Measurements from ENCODE around the gene RBM26. TPM values are rescaled to one million over a fixed set of nuclear protein-coding genes. Genes with fewer than 3 reads are reported as not detected.
"Not testable (repeated sequence)": the region's sequence is repeated elsewhere in the genome, so short reads cannot be mapped to it uniquely, and the experiment has no call there.

The RBM26 gene
- total RNA-seq, 1 experiment from 2014 or later: 39.1 TPM

DNA sequence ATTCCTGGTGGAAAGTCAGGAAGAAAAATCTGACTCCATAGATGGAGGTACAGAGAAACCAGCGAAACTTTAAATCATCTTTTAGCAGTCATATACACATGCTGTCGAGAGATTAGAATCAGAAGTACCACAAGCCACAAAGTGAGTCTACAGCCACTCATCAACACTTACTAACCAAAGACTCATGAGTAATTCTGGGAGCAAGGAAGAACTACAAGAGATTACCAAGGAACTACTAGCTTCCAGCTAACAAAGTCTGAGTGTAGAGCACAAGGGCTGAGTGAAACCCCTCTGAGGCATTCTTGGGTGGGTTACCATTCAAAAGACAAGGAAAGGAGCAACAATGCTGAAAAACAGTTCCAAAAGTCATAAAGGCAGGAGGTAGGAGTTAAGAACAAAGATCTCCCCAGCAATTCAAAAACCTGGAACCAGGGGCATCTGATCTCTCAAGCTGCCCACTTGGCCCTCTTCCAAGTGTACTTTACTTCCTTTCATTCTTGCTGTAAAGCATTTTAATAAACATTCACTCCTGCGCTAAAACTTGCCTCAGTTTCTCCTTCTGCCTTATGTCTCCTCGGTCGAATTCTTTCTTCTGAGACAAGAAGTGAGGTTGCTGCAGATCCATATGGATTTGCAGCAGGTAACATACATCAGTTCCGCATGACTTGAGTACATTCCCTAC is 13.0 kb downstream of the RBM26 start:
- DNase-seq (ENCODE audit: extremely low read depth, low read depth): no peak

GRCh38 chr13:79389026-79389425 is 17.0 kb downstream of the RBM26 start:
- DNase-seq (ENCODE audit: extremely low read depth, low read depth): no peak

DNA sequence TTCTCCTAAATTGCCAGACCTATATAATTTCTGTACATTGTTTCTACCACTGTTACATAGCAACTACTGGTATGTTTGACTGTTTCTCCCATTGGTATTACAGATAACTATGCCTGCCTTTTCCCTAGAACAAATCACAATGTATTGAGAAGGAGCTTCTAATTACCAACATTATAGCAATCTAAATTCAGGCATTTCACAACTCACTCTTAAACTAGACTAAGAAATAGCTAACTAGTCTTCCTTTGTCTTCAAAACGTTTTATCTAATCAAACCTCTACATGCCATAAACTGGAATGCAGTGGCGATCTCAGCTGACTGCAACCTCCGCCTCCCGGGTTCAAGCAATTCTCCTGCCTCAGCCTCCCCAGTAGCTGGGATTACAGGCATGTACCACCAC is 18.2 kb downstream of the RBM26 start:
- no peak for DNase-seq (ENCODE audit: extremely low read depth, low read depth)

DNA sequence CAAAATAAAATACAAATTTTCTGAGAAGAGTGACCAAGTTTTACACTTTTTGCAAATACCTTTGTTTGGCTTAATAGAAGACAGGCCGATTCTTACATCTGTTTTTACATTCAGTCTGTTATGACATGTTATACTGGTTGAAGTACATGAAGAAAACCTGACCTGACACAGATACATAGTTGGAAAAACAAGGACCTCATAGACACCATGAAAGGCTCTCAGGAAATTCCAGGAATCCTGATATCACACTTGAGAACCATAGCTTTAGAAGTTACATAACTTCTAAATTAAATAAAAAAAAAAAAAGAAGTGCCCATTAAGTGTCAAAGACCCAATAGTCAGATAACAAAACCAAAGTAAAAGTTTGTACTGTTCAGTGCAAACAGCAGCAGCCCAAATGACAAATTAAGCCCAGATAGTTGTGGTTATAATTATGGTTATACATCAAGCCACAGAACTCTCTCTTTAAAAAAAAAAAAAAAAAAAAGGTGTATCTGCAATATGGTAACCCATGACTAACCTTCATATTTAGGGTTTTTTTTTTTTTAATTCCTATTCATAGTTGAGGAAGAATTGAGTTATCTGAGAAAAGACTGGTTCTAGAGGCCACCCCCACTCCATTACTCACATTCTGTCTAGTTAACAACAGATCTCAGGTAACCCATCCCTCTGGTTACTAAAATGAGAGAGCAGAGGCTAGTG is 19.8 kb downstream of the RBM26 start:
- no peak for DNase-seq (ENCODE audit: extremely low read depth, low read depth)

GRCh38 chr13:79385694-79386093 is 20.4 kb downstream of the RBM26 start:
- no peak for DNase-seq (ENCODE audit: extremely low read depth, low read depth)

- DNase-seq (ENCODE audit: extremely low read depth, low read depth): no peak
Measured at GRCh38 chr13:79384022-79384610, 21.9 kb downstream of the RBM26 start.

- no peak for DNase-seq (ENCODE audit: extremely low read depth, low read depth)
Measured at GRCh38 chr13:79382545-79383275, 23.3 kb downstream of the RBM26 start.

DNA sequence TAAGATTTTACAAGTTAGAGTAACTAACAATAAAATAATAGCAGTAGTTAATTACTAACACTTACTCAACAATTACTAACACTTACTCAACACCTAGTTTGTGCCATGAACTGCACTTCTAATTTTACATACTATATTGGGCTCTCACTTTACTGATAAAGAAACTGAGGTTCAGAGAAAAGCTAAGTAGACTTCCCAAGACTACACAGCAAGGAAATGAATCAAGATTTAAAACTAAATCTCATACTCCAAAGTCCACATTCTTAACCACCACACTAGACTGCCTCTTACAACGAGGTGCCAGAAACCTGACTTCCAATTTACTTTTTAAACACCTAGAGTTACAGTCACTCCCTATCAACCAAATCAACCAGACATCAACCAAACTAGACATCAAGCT is 25.1 kb downstream of the RBM26 start:
- DNase-seq (ENCODE audit: extremely low read depth, low read depth): no peak

DNA sequence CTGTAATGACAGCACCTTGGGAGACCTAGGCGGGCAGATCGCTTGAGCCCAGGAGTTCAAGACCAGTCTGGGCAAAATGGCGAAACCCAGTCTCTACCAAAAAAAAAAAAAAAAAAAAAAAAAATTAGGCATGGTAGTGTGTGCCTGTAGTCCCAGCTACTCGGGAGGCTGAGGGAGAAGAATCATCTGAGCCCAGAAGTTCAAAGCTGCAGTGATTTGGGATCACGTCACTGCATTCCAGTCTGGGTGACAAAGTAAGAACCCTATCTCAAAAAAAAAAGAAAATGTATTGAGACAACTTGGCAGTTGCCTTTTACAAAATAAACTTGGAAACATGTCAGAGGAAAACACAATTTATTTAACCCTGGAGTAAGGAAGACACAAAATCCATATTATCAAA is 26.8 kb downstream of the RBM26 start:
- DNase-seq (ENCODE audit: extremely low read depth, low read depth): no peak

DNA sequence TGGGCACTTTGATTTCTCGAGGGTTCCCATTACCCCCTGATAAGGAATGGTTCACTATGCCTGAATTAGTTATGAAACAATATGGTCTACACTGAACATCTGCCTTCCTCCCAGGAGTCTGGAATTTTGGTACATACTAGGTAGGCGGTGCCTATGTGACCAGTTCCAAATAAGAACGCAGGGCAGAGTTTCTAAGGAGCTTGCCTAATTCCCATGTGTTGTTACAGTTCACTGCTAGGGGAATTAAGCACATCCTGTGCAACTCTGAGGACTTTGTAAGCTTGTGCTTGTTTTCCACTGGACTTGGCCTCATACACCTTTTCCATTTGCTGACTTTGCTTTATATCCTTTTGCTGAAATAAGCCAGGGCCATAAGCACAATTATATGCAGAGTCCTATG is 29.2 kb downstream of the RBM26 start:
- DNase-seq (ENCODE audit: extremely low read depth, low read depth): no peak

DNA sequence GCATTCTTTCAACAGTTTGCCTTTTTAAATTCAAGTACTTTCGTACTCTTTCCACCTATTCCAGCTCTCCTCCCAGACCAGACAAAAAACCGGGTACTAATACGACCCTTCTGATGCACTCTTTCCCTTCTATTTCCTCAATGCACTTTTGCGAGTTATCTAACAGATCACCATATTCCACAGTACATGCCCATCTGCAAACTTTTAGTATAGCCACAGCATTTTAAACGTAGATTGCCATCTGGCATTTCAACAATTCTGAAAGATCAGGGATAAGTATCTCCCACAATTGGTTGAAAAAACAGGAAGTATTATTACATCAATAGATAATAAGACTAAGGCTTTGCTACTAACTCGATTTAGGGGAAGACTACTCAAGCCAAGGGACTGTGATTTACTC is 31.5 kb downstream of the RBM26 start:
- no peak for DNase-seq (ENCODE audit: extremely low read depth, low read depth)

- no peak for DNase-seq (ENCODE audit: extremely low read depth, low read depth)
Measured at GRCh38 chr13:79373916-79374315, 32.1 kb downstream of the RBM26 start.

GRCh38 chr13:79369226-79369625 is 36.8 kb downstream of the RBM26 start:
- no peak for DNase-seq (ENCODE audit: extremely low read depth, low read depth)

DNA sequence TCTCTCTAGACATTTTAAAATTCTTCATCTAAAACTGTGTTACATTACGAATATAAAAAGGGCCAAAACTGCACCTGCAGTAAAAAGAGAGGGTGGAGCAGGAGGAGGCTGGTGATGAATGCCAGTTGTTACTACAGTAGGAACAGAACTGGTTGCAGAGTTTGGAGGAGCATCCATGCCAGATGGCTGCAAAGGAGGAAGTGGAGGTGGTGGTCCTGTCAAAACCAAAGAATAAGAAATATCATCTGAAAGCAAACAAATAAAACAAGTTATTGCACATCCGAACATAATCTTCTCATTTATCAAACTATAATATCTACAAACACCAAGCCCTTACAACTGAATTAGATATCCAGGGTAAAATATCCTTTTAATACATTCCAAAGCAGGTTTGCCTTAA is 40.1 kb downstream of the RBM26 start:
- no peak for DNase-seq (ENCODE audit: extremely low read depth, low read depth)

GRCh38 chr13:79361299-79361698 is 44.8 kb downstream of the RBM26 start:
- no peak for DNase-seq (ENCODE audit: extremely low read depth, low read depth)

- DNase-seq (ENCODE audit: extremely low read depth, low read depth): no peak
Measured at GRCh38 chr13:79360095-79360494, 46.0 kb downstream of the RBM26 start.

GRCh38 chr13:79359064-79359463 is 47.0 kb downstream of the RBM26 start:
- DNase-seq (ENCODE audit: extremely low read depth, low read depth): no peak

GRCh38 chr13:79354285-79354684 is 51.8 kb downstream of the RBM26 start:
- no peak for DNase-seq (ENCODE audit: extremely low read depth, low read depth)

GRCh38 chr13:79353693-79354092 is 52.4 kb downstream of the RBM26 start:
- no peak for DNase-seq (ENCODE audit: extremely low read depth, low read depth)

DNA sequence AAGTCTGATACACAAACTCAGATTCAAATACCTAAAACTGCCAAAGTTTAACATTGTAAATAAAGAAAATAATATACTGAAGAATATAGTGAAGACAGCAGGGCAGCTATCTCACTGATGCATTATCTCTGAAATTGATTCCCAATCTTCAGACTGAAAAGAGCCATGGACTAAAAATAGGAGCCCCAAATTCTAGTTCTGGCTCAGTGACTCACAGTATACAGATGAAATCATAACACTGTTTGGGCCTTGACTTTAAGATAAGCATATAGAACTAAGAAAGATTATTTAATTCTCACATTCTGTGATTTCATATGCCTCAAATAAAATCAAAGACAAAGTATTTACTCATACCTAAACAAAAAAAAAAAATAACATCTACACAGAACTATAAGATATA is 53.9 kb downstream of the RBM26 start:
- no peak for DNase-seq (ENCODE audit: extremely low read depth, low read depth)

DNA sequence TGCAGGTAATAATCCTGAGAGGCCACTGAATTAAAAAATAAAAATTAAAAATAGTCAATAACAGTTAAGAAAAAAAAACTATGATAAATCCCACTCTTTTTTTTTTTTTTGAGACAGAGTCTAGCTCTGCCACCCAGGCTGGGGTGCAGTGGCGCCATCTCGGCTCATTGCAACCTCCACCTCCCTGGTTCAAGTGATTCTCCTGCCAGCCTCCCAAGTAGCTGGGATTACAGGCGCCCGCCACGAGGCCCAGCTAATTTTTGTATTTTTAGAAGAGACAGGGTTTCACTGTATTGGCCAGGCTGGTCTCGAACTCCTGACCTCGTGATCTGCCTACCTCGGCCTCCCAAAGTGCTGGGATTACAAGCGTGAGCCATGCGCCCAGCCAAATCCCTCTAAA is 56.4 kb downstream of the RBM26 start:
- not testable (repeated sequence) for DNase-seq (ENCODE audit: extremely low read depth, low read depth)
